Measurements from ENCODE around the gene FKBP8.

DNA sequence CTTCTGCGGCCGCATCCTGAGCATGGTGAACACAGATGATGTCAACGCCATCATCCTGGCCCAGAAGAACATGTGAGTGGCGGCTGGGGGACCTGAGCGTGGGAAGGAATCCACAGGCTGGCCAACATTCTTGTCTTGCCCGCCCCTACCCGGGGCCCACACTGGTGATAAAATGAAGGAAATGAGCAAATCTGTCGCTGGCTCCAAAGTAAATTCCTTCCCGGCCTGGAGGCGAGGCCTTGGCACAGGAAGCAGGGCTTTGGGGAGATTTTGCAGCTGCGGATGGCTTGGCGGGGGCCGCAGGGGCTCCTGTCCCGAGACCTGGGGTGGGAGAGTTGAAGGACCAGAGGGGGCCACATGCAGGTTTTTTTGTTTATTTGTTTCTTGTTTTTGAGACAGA is 18.7 kb upstream of the FKBP8 start:
- TF ChIP-seq, protein P1, sequence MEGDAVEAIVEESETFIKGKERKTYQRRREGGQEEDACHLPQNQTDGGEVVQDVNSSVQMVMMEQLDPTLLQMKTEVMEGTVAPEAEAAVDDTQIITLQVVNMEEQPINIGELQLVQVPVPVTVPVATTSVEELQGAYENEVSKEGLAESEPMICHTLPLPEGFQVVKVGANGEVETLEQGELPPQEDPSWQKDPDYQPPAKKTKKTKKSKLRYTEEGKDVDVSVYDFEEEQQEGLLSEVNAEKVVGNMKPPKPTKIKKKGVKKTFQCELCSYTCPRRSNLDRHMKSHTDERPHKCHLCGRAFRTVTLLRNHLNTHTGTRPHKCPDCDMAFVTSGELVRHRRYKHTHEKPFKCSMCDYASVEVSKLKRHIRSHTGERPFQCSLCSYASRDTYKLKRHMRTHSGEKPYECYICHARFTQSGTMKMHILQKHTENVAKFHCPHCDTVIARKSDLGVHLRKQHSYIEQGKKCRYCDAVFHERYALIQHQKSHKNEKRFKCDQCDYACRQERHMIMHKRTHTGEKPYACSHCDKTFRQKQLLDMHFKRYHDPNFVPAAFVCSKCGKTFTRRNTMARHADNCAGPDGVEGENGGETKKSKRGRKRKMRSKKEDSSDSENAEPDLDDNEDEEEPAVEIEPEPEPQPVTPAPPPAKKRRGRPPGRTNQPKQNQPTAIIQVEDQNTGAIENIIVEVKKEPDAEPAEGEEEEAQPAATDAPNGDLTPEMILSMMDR (IDR thresholded peaks at IDR 0.05) = no peak
- no peak for TF ChIP-seq POLR2A (IDR thresholded peaks at IDR 0.05)

Data from thyroid gland (tissue), 4 donors.